Globus pallidus (tissue), 1 donor: ENCODE results near the gene CXCR5.

Experiments used
- DNase-seq: peaks from one replicate; pipeline ENCODE4 v3.0.0-alpha.2; 2015; ENCODE audit warnings: low spot score

CXCR5 gene

GRCh38 chr11:118912742-118913410, 29.2 kb downstream of the CXCR5 start:
- DNase-seq, result no peak

GRCh38 chr11:118913411-118914125, 29.9 kb downstream of the CXCR5 start:
- peak; percentile 81 for DNase-seq

- peak; percentile 88 for DNase-seq
These were observed 30.7 kb downstream of the CXCR5 start for GRCh38 chr11:118914178-118914918.

- no peak for DNase-seq
These were observed 31.3 kb downstream of the CXCR5 start for GRCh38 chr11:118914987-118915386.

GRCh38 chr11:118915396-118915795, 31.7 kb downstream of the CXCR5 start:
- DNase-seq, result no peak

- DNase-seq, result no peak
These were observed 32.5 kb downstream of the CXCR5 start for GRCh38 chr11:118915941-118916841.

- no peak for DNase-seq
These were observed 33.2 kb downstream of the CXCR5 start for GRCh38 chr11:118916842-118917388.

GRCh38 chr11:118917481-118918127, 33.9 kb downstream of the CXCR5 start:
- DNase-seq, result no peak

- no peak for DNase-seq
These were observed 34.5 kb downstream of the CXCR5 start for GRCh38 chr11:118918128-118918685.

- no peak for DNase-seq
These were observed 35.1 kb downstream of the CXCR5 start for GRCh38 chr11:118918686-118919280.

GRCh38 chr11:118921121-118921928, 37.6 kb downstream of the CXCR5 start:
- DNase-seq, result no peak

GRCh38 chr11:118921929-118922744, 38.4 kb downstream of the CXCR5 start:
- DNase-seq, result no peak

GRCh38 chr11:118922745-118923627, 39.3 kb downstream of the CXCR5 start:
- no peak for DNase-seq

GRCh38 chr11:118923721-118924587, 40.3 kb downstream of the CXCR5 start:
- no peak for DNase-seq

- DNase-seq, result no peak
These were observed 41.2 kb downstream of the CXCR5 start for GRCh38 chr11:118924591-118925585.
